ENCODE measurements around the gene TRIM29.
"Not testable (repeated sequence)": the region's sequence is repeated elsewhere in the genome, so short reads cannot be mapped to it uniquely, and the experiment has no call there.

TRIM29 gene

DNA sequence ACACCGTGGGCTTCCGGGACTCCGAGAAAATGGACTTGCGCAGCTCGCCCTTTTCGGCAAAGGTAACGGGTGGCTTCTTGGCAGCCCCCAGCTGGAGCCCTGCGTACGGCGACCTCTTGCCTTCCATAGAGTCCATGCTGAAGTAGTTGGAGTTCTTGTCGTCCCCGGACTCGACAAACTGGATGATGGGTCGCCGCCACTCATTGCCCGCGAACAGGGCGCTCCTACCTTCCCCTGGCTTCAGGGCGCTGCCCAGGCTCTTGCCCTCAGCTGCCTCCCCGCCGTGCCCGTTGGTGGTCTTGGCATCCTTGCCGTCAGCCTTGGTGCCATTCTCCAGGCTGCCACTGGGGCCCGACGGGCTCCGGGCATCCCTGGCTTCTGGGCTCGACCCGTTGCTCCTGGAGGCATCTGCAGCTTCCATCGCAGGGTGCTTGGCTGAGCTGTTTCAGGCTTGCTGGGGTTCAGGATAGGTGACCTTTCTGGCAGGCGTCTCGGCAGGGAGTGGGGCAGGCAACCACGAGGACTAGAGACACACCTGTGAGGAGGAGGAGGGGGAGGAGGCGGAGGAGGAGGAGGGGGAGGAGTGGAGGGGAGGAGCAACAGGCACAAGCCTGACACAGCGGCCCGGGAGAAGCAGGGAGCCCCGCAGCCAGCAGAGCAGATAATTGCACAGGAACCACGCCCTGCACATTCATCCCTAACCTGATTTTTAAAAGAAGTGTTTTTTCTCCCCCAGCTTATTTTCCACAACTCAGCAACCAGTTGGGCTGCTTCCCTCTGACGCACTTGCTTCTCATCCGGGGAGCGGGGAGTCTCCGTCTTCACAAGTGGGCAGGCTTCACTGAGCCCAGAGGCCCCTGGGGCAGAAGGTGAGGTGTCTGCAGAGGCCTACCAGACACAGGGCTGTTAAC lies at the start of gene TRIM29:
TSS of gene TRIM29 (minus strand) at position 503 of the 911 bp plus-strand sequence. CDS start at position 421, 82 bp downstream.
- no peak for DNase-seq

DNA sequence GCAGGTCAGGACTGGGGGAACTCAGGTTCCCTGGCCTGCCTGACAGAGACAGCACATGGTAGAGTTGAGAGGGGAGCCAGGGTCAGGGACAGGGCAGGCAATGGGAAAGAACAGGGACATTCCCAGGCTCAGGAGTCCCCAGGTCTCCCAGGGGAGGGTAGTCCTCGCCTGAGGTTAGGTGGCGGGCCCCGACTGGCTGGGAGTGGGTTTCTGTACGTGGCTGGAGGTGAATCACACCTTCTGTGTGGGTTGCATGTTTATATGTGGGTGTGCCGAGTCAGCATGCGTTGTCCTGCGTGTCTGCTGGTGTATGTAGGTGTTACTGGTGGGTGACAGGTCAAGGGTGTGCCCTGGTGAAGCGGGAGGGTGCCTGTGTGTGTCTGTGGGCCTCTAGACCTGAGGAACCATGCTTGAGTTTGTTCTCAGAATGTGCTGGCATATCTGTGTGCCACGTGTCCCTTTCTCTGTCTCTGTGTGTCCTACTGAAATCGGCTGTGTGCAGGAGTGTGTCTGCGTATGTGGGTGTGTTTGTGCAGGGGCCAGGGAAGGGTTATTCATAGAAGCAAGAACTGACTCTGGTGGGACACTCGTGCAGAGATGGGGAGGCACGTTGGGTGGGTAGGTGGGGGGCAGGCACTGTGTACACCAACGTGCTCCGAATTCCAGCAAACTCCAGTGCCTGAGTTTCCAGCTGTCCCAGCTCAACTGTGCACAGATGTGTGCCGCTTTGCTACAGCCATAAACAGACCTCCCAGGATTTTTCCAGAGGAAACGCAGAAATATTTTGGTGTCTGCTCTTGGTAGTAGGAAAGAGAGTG lies 49.1 kb upstream of the TRIM29 start:
- no peak for DNase-seq

GRCh38 chr11:120186456-120186773 lies 48.5 kb upstream of the TRIM29 start:
- DNase-seq, result no peak

DNA sequence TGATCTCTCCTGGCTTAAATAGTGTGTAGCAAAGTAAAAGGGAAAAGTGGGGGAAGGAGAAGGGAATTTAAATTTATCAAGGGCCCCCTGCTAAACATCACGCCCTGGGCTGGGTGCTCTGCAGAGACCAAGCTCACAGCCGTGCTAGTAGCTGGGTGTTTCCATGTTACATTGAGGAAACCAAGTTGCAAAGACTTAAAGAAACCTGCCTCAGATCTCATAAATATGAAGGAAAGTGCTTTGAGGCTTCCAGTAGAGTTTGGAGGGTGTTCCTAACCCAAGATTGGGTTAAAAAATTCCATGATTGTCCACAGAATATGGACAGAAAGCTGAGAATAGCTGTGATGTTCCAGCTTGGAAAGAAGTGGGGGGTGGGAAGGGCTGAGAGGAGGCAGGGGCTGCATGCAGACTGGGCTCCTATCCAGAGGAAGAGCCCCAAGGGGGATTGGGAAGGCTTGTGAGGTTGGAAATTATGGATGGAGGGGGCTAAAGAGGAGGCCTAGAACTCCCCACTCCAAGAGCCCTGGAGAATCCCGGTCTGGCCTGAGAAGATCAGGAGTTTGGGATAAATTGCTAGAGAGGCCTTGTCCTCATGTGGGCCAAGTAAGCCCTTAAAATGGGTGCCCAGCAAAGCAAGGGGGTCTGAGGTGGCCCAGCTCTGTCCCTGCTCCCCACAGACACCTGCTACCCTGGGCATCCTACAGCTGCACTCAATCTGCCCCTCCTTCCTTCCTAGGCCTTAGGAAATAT lies 48.0 kb upstream of the TRIM29 start:
- no peak for DNase-seq

- no peak for DNase-seq
Measured at GRCh38 chr11:120184946-120185705, 47.2 kb upstream of the TRIM29 start.

GRCh38 chr11:120184371-120184945 lies 46.5 kb upstream of the TRIM29 start:
- no peak for DNase-seq

DNA sequence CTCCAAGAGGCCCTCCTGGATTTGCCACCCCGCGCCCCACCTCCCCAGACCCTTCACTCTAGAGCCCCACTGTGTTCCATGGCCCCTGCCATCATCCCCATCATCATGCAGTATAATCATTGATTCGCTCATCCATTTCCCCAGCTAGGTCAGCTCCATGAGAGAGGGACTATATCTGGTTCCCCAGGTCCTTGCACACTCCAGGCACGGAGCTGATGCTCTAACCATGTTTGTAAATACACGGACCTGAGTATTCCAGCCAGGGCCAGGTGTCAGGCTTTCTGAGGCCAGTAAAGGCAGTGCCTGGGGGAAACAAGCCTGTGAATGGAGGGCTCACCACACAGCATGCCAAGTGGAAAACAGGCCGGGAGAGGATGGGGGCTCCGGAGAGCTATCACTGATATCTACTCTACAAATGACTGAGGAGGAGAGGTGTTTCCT lies 45.8 kb upstream of the TRIM29 start:
- no peak for DNase-seq

DNA sequence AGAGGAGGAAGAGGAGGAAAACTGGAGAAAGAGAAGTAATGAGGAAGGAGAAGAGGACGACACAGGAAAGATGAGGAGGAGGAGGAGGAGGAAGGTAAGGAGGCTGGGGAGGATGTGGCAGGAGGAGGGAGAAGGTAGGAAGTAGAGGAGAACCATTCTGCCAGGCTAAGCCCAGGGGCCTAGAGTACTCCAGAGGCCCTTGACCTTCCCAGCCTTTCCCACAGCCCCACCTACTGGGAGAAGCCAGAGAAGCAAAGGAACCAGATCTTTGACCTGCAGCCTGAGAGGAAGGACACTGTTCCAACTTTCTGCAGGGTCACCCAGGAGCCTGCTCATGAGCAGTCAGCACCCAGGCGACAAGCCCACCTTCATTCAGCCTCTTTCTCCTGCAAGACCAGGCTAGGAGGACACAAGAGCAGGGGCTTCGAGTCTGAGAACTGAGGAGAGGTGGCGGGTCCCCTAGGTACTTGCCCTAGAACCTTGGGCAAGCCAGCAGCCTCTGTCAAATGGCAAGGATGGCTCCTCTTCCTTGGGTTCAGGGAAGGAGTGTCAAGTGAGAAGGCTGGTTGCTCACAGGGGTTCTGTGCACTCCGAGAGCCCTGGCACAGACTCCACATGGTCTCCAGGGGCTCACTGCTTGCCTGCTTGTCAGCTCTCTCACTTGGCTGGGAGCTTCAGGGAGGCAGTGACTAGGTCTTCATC lies 45.0 kb upstream of the TRIM29 start:
- DNase-seq, result no peak

DNA sequence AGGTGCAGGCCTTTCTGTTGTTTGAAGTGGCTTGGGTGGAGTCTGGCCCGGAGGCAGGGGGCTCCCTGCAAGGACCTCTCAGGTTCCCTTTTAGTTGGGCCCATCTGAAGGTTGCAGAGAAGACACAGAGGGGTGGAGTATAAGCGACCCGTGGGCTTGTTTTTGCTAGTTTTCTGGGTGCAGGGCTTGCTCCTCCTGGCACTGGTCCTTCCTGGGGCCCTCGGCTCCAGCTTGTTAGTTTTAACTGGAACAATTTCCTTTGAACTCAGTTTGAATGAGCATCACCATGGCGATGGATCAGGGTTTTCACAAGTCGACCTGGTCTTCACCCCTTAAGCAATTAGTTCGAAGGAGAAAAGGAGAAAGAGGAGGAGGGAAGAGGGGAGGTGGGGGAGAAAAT lies 44.5 kb upstream of the TRIM29 start:
- DNase-seq, result no peak

GRCh38 chr11:120181376-120181975 lies 43.6 kb upstream of the TRIM29 start:
- DNase-seq, result no peak

DNA sequence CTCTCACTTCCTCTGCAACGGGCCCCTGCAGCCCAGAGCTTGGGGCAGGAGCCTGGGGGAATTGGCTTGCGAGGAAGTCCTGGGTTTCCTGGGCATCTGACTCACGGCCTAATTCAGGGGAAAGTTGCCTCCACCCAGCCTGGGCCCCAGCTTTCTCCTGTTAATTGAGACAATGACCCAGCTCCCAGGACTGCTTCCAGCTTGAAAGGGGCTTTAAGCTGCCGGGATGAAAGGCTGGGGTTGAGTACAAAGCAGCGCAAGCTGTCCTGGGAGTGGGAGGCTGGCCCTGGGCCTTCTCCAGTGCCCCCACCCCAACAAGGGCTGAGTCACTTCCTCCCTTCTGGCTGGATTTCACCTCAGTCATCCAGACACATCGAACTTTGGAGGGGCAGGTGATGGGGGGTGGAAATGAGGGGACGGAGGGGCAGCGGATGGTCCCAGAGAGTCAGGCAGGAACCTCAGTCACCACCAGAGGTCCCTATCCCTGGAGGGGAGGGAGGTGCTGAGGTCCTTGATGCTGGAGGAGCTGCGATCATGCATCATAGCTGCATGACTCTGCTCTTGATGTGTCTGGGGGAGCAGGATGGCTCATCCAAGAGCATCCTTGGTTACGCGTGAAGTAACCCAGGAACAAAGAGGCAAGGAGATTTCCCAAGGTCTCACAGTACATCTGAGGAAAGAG lies 42.8 kb upstream of the TRIM29 start:
- no peak for DNase-seq

GRCh38 chr11:120180063-120180462 lies 42.1 kb upstream of the TRIM29 start:
- DNase-seq, result not testable (repeated sequence)

DNA sequence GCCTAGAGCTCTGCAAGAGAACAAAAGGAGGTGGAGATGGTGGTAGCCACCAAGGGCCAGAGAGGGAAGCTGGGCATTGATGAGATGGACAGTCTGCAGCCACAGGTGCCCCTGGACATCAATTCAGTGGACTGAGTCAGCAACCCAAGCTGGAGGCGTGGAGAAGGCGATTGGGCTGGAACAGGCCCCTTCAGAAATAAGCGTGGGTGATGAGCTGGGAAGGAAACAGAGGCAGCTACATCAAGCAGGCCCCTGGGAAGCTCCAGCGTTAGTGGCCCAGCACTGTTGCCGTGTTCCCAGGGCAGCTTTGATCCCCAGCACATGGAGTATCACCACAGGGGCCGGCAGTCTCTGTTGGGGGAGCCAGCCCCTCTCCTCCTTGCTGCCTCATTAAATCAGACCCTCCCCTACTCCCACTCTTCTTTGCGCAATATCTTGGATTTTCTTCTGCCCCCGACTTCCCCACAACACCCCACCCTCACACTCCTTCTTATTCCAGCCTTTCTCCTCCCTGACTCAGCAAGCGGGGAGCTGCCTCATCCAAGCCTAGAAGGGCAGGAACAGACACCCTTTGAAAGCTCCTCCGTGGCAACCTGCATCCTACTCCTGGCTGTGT lies 41.3 kb upstream of the TRIM29 start:
- no peak for DNase-seq

DNA sequence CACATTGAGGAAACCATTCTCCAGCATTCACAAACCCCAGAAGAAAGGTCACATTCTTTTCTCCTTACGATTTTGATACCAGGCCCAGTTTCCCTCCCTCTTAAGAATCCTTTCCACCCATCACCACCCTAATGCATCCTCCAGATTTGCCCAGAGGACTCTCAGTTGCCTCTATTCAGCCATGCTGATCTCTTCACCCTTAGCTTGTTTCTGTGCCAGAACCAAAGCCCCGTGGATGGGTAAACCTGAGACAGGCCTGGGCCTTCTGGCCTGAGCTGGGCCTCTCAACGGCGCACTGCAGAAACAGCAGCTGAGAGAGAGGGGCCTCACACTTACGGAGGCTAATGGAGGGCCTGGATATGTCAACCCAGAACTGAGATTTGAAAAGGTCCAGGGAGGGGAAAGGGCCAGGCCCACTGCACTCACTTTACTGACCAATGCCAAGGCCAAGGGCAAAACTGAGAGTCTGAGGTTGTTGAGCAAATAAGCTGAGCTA lies 40.7 kb upstream of the TRIM29 start:
- DNase-seq, result no peak

DNA sequence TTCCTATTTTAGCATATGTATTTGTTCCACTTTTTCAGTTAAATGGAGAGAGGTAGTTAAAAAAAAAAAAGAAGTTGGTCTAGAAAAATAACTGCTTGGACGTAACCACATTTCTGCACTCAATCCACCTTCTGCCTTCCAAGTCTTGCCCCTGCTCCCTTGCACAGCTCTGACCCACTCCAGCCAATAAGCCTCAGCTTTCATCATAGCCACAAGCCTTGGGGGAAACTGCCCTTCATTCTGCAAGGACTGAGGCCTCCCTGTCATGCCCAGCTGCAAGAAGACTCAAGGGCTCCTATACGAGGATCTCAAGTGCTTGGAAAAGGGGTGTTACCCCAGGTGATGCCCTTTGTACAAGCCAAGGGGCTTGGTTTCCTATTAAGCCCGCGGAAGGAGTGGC lies 37.0 kb upstream of the TRIM29 start:
- DNase-seq, result no peak

- no peak for DNase-seq
Measured at GRCh38 chr11:120173807-120174206, 35.9 kb upstream of the TRIM29 start.

DNA sequence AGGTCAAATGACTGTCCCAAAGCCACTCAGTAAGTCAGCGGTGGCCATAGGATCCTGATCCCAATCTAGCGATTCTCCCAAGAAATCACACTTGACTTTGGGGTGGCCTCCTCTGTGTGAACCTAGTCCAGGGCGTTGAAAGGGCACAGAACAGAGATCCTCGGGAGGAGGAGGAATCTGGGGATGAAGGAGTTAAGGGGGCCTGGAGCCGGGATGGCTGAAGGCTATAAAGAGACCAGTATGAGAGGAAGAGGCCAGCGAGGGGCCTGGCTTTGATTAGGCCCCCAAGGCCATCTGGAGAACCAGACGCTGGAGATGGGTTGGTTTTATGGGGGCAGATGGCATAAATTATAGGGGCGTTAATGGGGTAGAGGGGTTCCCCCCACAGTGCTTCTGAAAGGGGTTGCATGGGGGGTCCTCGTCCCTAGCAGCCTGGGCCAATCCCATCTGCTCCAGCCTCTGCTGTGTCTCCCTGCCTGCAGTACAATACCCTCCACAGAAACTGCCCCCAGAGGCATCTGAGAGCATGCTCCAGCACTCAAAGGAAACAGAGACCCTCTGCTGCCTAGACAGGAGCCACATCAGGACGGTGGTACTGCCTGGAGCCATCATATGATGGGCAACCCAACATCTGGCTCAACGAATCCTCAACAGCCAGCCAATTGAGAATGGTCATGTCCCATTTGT lies 35.2 kb upstream of the TRIM29 start:
- no peak for DNase-seq

DNA sequence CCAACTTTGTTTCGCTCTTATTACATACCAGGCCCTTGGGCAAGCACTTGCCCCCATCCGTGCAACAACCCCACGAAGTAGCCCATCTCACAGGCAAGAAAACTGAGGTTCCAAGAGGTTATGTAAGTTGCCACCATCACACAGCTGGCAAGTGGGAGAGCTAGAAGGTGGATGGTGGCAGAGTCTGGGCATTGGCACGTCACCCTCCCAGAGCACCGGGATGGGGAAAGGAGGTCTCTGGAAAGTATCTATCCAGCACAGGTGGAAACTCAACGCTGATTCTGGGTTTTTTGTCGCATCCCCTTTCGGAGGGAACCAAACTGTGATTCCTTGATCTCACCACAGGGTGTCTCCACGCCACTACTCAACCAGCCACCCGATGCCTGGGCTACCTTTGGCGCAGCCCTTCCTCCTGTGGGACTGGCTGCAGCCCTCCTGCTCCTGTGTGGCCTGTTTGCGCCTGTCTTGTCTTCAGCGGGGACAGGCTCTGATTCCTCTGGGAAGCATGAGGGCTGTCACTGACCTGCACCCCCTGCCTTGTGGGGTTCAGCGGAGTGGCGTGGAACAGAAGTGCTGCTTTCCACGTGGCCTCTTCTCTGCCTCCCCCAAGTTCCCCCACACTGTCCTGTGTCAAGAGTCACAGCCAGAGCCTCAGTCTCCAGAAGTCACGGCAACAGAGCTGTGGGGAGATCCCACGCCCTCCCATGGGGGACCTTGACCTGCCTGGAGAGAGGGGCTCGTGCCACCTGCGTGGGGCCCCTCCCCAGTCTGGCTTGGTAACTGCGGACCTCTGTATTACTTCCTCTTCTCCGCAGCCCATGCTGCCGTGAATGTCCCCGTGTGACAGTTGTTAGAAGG lies 34.4 kb upstream of the TRIM29 start:
- DNase-seq, result no peak

All from cerebellar nuclear complex (tissue), 1 donor.